WERI-Rb-1 (cell line): Measurements from ENCODE around the gene PRXL2B.
"Not testable (repeated sequence)": the region's sequence is repeated elsewhere in the genome, so short reads cannot be mapped to it uniquely, and the experiment has no call there.

Source experiments
- DNase-seq: peaks from one replicate; pipeline ENCODE4 v3.0.0-alpha.2; 2020
- H3K27ac ChIP-seq: fragments of 250-450 bp; sonication (Bioruptor Pico); 2 replicates; pipeline ENCODE4 v1.5.1; 2020; ENCODE audit warnings: mild to moderate bottlenecking, moderate library complexity
- H3K27me3 ChIP-seq: fragments of 250-450 bp; sonication (Bioruptor Pico); 2 replicates; pipeline ENCODE4 v1.5.1; 2021; ENCODE audit warnings: mild to moderate bottlenecking, low read depth, moderate library complexity; ENCODE audit not compliant: insufficient read depth, severe bottlenecking
- H3K36me3 ChIP-seq: fragments of 250-450 bp; sonication (Bioruptor Pico); 2 replicates; pipeline ENCODE4 v1.5.1; 2020; ENCODE audit warnings: mild to moderate bottlenecking, moderate library complexity
- H3K4me3 ChIP-seq: 2 replicates; pipeline ENCODE4 v1.5.1; 2011; ENCODE audit warnings: low read depth, mild to moderate bottlenecking, control low read depth, low read length
- H3K9me3 ChIP-seq: fragments of 250-450 bp; sonication (Bioruptor Pico); 2 replicates; pipeline ENCODE4 v1.5.1; 2021; ENCODE audit warnings: mild to moderate bottlenecking, moderate library complexity; ENCODE audit not compliant: severe bottlenecking
- CTCF ChIP-seq: IDR thresholded peaks from 2 replicates; pipeline ENCODE4 v1.5.1; 2011; ENCODE audit warnings: low read depth, mild to moderate bottlenecking, control low read depth, inconsistent platforms, low read length

PRXL2B gene

GRCh38 chr1:2544875-2545640 is 41.5 kb upstream of the PRXL2B start:
- no peaks in the 10 kb centered on the region for H3K27me3 ChIP-seq
- H3K36me3 ChIP-seq = no peaks in the 10 kb centered on the region
- H3K9me3 ChIP-seq = no peaks in the 10 kb centered on the region
- DNase-seq = peak; percentile 92
- peak overlapping the region; percentile 28 for H3K4me3 ChIP-seq
- no peak for TF ChIP-seq CTCF
- peak overlapping the region; percentile 97 for H3K27ac ChIP-seq

- H3K9me3 ChIP-seq = no peaks in the 10 kb centered on the region
- peak overlapping the region; percentile 97 for H3K27ac ChIP-seq
- DNase-seq = peak; percentile 97
- no peaks in the 10 kb centered on the region for H3K27me3 ChIP-seq
- no peak for TF ChIP-seq CTCF
- H3K36me3 ChIP-seq = no peaks in the 10 kb centered on the region
- H3K4me3 ChIP-seq = peak overlapping the region; percentile 28
These were observed 40.6 kb upstream of the PRXL2B start for GRCh38 chr1:2545754-2546514.

DNA sequence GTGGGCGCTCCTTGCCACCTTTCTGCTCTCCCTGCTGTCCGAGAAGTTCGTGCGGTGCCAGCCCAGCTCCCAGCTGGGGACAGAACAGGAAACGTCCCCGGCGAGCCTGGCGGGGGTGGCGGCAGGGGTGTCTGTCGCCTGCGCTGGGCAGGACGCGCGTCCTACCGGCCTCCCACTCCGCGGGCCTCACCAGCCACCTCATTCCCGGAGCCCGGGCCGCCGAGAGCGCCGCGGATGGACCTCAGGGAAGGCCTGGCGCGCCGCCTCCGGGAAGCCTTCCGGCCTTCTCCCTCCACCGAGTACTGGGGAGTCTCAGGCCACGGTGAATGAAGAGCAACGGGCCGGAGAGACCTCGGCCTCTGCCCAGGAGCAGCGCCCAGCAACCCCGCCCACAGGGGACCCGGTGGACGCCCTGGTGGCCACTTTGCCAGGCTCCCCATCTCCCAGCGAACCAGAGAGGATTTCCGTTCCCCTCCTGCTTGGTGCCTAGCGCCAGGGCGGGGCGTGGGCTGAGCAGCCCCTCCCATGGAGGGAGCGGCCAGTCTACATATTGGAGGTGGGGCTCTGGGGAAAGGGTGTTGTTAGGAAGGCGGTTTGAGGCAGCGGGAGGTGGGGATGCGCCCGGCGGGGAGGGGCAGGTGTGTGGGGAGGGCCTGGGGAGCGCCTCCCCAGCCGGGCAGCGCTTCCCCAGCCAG is 39.9 kb upstream of the PRXL2B start:
- DNase-seq = peak; percentile 48
- Histone ChIP-seq H3K4me3 (no peak overlapping the region), H3K27me3 (no peaks in the 10 kb centered on the region), H3K9me3 (no peaks in the 10 kb centered on the region), H3K36me3 (no peaks in the 10 kb centered on the region), H3K27ac (peak overlapping the region; percentile 62)
- no peak for TF ChIP-seq CTCF

DNA sequence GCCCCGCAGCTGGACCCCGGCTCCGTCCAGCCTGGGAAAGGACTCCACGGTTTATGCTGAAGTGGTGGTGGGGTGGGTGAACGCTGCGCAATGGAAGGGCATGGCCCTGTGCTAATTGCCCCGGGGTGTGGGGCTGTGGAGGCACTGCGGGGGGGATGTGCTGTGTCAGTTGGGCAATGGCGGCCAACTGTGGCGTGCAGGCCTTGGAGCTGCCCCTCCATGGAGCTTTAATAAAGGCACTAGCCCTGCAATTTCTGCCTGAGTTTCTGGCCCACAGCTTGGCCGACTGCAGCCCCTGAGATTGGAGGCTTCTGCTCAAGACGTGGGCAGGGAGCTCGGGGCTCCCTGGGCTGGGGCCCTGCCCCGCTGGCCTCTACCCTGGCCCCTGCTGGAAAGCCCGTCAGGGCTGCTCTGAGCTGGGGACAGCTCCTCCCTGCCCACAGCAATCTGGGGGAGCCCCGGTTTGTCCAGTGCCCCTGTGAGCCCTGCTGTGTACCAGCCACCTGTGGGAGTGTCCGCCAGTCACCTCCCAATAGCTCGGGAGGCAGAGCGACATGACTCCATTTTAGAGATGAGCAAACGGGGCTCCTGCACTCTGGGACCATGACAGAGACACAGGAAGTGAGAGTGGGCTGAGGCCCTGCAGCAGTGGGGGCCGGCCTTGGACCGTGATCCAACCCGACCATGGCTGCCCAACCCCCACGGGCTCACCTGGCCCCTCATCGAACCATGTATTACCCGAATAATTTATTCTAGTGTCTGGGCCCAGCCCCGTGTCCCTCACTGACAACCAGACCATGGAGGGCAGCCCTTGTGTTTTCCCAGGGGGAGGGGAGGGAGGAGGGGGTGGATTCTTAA is 39.1 kb upstream of the PRXL2B start:
- Histone ChIP-seq H3K36me3 (no peaks in the 10 kb centered on the region), H3K27me3 (no peaks in the 10 kb centered on the region), H3K4me3 (no peak overlapping the region), H3K9me3 (no peaks in the 10 kb centered on the region), H3K27ac (no peak overlapping the region)
- no peak for TF ChIP-seq CTCF
- no peak for DNase-seq

DNA sequence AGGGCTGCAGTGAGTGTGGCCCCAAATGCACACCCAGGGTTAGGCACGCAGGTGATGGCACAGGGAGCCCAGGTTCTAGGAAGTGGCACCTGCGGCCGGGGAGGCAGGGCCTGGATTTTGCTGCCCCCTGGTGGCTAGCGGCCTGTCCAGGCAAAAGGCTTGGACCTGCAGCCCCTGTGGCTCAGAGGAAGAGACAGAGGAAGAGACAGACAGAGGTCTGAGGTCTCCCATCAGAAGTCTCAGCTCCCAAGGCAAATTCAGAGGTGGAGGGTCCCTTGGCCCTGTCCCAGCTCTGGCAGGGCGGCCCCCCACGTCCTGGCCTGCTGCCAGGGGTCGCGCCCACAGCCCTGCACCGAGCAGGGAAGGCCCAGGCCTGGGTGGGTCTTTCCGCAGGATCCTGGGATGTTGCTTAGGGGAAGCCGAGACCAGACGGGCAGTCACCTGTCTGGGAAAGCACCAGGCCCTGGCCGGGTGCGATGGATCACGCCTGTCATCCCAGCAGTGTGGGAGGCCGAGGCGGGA is 38.4 kb upstream of the PRXL2B start:
- peak; percentile 80 for DNase-seq
- Histone ChIP-seq H3K27ac (no peak overlapping the region), H3K27me3 (no peaks in the 10 kb centered on the region), H3K4me3 (no peak overlapping the region), H3K9me3 (no peaks in the 10 kb centered on the region), H3K36me3 (no peaks in the 10 kb centered on the region)
- peak; percentile 95 for TF ChIP-seq CTCF

GRCh38 chr1:2549367-2550029 is 37.1 kb upstream of the PRXL2B start:
- not testable (repeated sequence) for H3K27ac ChIP-seq, H3K4me3 ChIP-seq, DNase-seq, H3K36me3 ChIP-seq, H3K27me3 ChIP-seq, H3K9me3 ChIP-seq

- H3K9me3 ChIP-seq, H3K27ac ChIP-seq, H3K4me3 ChIP-seq, H3K27me3 ChIP-seq, DNase-seq, H3K36me3 ChIP-seq: not testable (repeated sequence)
These were observed 36.2 kb upstream of the PRXL2B start for GRCh38 chr1:2550309-2550861.
